Measurements from ENCODE around the gene ARL13A. TPM values are rescaled to one million over a fixed set of nuclear protein-coding genes. Genes with fewer than 3 reads are reported as not detected.

ARL13A gene
- total and polyA plus RNA-seq, 2 of the 13 experiments (the other 11 are each of a cell fraction or from before 2014, with no cell fraction given), result not detected

- no peak overlapping the region for H3K4me2 ChIP-seq (ENCODE audit: low read depth, low read length)
- DNase-seq (ENCODE audit: low spot score) (no peak), FAIRE-seq (no peak), ATAC-seq (no peak)
- H3K27me3 ChIP-seq (ENCODE audit: control insufficient read depth in 1 of 2, insufficient read depth in 2 of 2, low read length in 2 of 2), result no peaks in the 10 kb centered on the region
- no peak overlapping the region for H2AFZ ChIP-seq (ENCODE audit: low read length)
- no peaks in the 10 kb centered on the region for H3K79me2 ChIP-seq (ENCODE audit: insufficient read depth, low read length)
- peaks cover 0 to 7% of the 10 kb centered on the region in 2 experiments; a peak in 1 of 5 replicates for H3K36me3 ChIP-seq (replicated peaks in 1 of 2; ENCODE audit: control insufficient read depth in 1 of 2, insufficient read depth in 2 of 2, low read length in 2 of 2)
- BruUV-seq (replicated peaks), result no TSS peak
- H3K9ac ChIP-seq (ENCODE audit: insufficient read depth, low read depth, low read length), result no peak overlapping the region
- intact Hi-C loops (cut with micrococcal nuclease; ENCODE audit: unreplicated experiment), result no loop called here
- ChIA-PET CTCF (ENCODE audit: low intra/inter-chr PET ratio, low total read pairs) (no interaction called here), POLR2A (no interaction called here)
- no peaks in the 10 kb centered on the region for H3K9me3 ChIP-seq (ENCODE audit: low read length)
- in situ Hi-C loops (cut with HindIII; ENCODE audit: extremely low pct_ligation_motif_present, low pct_unique_long_range_greater_than_20kb), result no loop called here
- no peak overlapping the region for H3K4me3 ChIP-seq (replicated peaks in 1 of 3; ENCODE audit: insufficient read depth in 1 of 3, low read depth in 2 of 3, low read length in 3 of 3)
- H4K20me1 ChIP-seq (ENCODE audit: insufficient read depth, low read length), result no peaks in the 10 kb centered on the region
- H3K4me1 ChIP-seq (ENCODE audit: insufficient read depth, low read length), result no peaks in the 10 kb centered on the region
- TF ChIP-seq ZBTB43 (CRISPR knock-in tag; conservative IDR thresholded peaks at IDR 0.05) (no peak), ZSCAN25 (CRISPR knock-in tag; IDR thresholded peaks at IDR 0.05) (no peak), ZNF205 (CRISPR knock-in tag; IDR thresholded peaks at IDR 0.05) (no peak), ZNF747 (CRISPR knock-in tag; IDR thresholded peaks at IDR 0.05; ENCODE audit: borderline replicate concordance) (no peak), PHF5A (CRISPR knock-in tag; IDR thresholded peaks at IDR 0.05; ENCODE audit: low read depth, unreplicated experiment) (no peak), ZNF770 (CRISPR knock-in tag; IDR thresholded peaks at IDR 0.05) (no peak), STAG1 (CRISPR knock-in tag; IDR thresholded peaks at IDR 0.05) (no peak), ZFP82 (CRISPR knock-in tag; IDR thresholded peaks at IDR 0.05; ENCODE audit: borderline replicate concordance) (no peak), ISL2 (CRISPR knock-in tag; IDR thresholded peaks at IDR 0.05) (no peak), HCFC1 (IDR thresholded peaks at IDR 0.05; ENCODE audit: low read depth, low read length) (no peak), E2F5 (CRISPR knock-in tag; conservative IDR thresholded peaks at IDR 0.05) (no peak), TFAP4 (IDR thresholded peaks at IDR 0.05; ENCODE audit: borderline replicate concordance, low read depth) (no peak), ZSCAN22 (CRISPR knock-in tag; IDR thresholded peaks at IDR 0.05) (no peak)
- H3K27ac ChIP-seq (ENCODE audit: extremely low read length, insufficient read depth, low read length), result no peak overlapping the region
Measured at GRCh38 chrX:101025126-101025525, 55.6 kb downstream of the ARL13A start.
